HG03159 (cell line): Measurements from ENCODE around the gene BUB1B.

Experiments
- ATAC-seq: cut with Tn5 transposase; IDR thresholded peaks from one replicate; pipeline ENCODE4 v1.9.1; 2021; ENCODE audit warnings: mild to moderate bottlenecking, moderate library complexity; ENCODE audit not compliant: unreplicated experiment

The BUB1B gene

DNA sequence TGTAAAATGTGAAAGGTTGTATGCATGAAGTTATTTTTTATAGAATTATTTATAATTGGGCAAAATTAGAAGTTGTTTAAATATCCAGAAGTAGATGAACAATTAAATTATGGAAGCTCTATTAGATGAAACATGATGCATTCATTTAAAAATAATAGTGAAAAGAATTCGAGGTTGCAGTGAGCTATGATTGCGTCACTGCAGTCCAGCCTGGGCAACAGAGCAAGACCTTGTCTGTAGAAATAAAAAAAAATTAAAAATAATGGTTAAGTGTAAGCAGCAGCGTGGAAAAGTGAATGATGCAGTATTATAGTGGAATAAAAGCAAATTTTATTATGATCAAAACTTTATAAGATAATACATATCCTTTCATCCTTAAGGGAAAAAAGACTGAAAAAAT is 14.3 kb downstream of the BUB1B start:
- no peak for ATAC-seq

DNA sequence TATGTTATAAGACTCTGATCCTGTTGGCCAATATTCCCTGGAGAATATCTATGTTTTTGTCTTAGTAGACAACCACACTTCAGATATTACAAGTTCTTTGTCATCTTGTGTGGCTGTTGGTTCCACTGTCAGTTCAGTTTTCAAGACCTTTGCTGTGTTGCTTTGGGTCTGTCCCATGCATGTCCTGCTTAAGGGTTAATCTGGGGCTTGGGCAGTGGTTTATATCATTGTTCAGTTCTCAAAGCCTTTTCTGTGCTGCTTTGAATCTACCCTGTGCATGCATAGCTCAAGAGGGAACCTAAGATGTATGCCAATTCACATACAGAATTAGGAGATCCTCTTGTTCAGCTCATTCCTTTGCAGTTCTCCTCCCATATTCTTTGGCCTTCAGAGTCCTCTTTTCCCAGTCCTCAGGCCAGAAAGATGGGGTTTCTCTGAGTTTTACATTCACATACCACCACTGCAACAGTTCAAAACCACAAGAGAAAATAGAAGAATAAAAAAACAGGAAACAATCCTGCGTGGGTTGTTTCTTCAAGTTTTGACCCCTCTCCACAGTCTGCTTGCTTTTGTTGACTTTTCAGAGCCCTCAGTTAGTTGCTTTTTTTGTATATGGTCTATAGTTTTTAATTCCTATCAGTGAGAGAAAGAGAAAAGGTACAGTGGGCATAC is 21.6 kb downstream of the BUB1B start:
- ATAC-seq = no peak

DNA sequence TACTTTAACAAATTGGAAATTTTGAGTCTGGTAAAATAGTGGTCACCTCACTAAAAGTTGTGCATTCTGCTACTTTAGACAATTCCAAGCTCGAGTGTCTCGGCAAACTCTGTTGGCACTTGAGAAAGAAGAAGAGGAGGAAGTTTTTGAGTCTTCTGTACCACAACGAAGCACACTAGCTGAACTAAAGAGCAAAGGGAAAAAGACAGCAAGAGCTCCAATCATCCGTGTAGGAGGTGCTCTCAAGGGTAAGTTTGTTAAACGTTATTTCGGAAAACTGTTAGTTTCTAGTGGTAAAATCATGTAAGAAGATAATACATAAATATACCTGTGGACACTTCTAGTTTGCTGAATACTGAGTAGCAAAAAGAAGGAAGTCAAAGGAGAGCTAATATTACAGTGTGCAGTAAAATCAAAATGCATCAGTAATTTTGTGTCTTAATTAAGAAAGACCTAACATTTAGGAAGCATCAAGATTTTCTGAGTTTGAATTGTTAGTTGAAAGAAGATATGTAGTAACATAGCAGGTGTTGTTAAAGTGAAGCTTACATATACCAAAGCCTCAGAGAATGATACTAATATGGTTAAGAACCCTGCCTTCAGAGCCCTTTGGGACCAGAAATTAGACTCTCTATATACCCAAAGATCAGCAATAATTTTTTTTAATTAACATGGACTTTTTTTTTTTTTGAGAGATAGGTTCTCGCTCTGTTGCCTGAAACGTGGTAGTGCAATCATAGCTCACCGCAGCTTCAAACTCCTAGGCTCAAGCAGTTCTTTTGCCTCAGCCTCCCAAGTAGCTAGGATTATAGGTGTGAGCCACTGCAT is 23.0 kb downstream of the BUB1B start:
- ATAC-seq = no peak

DNA sequence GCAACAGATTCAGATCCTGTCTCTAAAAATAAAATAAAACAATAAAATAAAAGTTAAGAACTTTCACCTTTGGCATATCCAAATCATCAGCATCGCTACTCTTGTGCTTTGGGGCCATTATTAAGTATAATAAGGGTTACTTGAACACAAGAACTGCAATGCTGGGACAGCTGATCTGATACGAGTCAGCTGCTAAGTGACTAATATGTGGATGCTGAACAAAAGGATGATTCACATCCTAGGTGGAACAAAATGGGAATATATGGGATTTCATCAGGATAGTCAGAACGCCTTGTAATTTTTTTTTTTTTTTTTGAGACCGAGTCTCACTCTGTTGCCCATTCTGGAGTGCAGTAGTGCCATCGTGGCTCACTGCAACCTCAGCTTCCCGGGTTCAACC is 29.7 kb downstream of the BUB1B start:
- ATAC-seq = no peak

DNA sequence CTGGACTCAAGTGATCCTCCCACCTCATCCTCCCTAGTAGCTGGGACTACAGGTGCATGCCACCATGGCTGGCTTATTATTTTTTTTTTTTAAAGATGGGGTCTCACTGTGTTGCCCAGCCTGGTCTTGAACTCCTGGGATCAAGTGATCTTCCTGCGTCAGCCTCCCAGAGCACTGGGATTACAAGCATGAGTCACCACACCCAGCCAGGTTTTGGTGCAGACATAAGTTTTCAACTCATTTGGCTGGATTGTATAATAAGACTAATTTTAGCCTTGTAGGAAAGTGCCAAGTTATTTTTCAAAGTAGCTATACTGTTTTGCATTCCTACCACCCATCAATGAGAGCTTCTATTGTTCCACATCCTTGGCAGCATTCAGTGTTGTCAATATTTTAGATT is 32.1 kb downstream of the BUB1B start:
- ATAC-seq = no peak

DNA sequence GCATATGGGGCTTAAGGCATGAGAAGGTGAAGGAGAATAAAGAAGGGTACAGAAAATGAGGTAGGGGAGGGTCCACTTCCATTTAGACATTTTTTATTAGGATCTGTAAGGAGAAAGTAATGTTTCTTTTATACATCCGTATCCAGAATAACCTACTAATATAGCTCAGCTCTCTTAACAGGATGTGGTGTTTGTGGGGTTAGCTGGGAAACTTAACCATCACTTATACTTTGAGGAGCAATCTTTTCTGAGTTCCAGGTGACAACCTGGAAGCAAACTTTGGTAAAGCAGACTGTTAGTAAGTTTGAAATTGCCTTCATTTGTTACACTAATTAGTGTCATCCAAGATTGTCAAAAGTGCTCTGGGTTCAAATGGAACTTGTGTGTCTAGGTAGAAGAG is 36.6 kb downstream of the BUB1B start:
- ATAC-seq = no peak

DNA sequence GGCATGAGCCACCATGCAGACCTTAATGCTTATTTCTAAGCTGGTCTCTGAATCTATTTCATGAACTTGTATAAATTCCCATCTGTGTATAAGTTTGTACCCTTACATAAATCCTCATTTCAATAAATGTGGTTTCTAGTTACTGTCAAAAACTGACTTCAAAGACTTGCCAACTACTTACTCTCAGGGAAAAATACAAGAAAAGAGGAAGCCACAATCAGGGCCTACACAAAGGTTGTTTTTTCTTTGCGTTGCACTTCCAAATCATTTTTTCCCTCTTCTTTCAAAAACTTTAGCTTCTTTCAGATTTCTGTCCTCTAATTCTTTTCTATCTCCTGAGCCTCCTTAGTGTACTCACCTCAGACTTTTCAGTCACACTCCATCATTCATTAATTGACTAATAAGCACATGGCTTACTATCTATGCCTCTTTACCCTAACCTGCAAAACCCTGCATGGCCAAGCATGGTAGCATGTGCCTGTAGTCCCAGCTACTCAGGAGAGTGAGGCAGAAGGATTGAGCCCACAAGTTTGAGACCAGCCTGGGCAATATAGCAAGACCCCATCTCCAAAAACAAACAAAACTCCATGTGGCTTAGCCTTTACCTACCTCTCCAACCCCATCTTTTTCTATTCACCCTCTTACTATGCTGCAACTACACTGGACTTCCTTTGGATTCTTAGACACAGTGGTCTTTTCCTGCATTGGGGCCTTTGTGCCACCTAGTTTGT is 37.7 kb downstream of the BUB1B start:
- ATAC-seq = no peak

DNA sequence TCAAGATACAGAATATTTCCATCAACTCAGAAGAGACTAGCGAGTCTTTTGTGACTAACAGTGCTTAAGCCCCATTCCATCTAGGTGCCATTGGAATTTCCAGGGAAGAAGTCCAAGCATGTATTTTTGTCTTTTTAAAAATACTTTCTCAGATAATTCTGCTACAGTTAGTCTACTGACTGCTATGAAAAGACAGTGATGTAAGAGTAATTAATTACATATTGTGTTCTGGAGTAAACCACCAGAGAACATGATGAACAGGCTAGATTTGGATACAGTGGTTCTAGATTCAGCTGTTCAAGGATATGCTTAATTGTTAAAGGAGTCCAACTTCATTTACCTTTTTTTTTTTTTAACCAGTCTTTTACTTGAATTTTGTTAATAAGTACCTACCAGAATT is 43.2 kb downstream of the BUB1B start:
- no peak for ATAC-seq

DNA sequence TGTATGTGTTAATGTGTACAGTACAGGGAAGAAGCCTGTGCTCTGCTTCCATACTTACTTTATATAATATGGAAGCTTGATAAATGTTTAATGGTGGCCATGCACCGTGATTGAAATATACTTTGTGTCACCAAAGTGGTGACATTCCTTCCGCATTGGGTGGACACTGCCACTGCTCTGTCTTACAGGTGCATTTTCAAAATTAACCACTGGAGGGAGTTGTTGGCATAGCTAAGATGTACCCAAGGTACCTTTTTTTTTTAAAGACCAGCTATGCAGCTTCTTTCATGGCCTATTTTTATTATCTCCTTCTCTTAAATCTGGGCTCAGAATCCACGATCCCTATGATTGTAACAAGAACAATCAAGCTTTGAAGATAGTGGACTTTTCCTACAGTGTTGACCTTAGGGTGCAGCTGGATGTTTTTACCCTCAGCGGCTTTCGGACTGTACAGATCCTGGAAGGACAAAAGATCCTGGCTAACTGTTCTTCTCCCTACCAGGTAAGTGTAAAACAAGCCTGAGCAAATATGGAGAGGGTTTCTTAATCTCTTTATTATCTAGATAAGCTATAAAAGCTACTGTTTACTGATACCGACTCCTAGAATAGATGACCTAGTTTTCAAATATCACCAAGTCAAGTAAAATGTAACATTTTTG is 56.4 kb downstream of the BUB1B start:
- ATAC-seq = no peak

DNA sequence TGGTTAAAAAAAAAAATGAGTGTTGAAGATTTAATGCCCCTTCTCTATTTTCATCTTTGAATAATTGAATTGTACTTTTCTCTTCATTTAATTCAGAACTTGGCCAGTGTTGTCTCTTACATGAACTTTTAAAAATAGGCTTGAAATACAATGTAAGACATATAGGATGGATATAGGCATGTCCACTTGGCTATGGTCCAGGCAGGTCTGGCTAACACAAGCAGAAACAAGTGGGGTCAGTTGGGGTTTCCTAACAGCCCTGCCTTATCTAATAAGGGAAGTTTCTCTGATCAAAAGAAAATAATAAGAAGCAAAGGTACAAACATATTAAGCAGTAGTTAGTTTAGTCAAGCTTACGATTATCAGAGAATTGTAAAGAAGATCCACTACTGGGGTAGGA is 58.9 kb downstream of the BUB1B start:
- ATAC-seq = no peak

DNA sequence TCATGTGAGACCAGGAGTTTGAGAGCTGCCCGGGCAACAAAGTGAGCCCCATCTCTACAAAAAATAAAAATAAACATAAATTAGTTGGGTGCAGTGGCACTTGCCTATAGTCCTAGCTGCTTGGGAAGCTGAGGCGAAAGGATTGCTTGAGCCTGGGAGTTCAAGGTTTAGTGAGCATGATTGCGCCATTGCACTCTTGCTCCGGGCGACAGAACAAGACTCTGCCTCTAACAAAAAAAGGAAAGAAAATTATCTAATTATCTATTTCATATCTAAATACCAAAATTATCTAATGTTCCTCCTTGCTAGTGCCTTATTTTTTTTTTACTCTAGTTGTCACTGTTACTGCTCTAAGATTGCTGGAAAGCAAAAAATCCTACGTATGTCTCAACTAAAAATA is 61.3 kb downstream of the BUB1B start:
- ATAC-seq = no peak

DNA sequence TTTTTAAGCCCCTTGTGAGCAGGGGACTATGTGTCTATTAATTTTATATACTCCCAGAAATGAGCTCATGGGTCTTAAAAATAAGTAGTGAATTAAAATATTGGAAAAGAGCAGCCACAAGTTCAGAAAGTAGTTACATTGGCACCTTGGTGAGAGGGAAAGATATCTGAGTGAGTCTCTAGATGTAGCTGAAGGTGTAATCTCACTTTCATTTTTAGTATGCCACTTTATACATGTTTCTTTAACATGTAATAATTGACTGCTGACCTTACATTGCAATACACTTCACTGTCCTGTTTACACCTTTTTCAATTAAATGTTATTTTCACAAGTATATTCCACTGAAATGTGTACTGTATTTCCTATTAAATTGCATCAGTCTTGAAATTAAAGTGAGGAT is 65.9 kb downstream of the BUB1B start:
- no peak for ATAC-seq

DNA sequence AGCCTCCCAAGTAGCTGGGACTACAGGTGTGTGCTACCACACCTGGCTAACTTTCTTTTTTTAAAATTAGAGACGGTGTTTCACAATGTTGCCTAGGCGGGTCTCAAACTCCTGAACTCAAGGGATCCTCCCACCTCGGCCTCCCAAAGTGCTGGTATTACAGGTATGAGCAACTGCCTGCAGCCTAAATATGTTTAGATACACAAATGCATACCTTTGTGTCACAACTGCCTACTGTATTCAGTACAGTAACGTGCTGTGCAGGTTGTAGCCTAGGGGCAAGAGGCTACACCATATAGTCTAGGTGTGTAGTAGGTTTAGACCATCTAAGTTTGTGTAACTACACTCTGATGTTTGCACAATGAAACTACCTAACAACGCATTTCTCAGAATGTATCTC is 68.4 kb downstream of the BUB1B start:
- ATAC-seq = no peak

DNA sequence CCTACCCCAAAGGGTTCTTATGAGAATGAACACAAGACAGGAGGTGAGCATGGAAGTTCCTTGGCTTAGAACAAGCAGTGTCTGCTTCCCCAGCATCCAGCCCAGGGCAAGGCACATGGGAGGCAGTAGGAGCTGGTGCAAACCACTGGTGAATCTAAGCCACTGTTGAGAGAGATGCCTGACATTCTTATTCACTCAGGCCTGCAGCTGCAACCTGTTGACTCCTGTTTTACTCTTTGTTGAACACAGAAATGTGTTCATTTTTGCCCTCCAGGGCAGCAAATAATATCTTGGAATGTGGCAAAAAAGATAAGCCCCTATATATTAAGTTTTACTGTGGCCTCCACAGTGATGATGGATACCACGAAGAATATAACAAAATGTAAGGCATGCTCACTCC is 69.1 kb downstream of the BUB1B start:
- ATAC-seq = no peak

DNA sequence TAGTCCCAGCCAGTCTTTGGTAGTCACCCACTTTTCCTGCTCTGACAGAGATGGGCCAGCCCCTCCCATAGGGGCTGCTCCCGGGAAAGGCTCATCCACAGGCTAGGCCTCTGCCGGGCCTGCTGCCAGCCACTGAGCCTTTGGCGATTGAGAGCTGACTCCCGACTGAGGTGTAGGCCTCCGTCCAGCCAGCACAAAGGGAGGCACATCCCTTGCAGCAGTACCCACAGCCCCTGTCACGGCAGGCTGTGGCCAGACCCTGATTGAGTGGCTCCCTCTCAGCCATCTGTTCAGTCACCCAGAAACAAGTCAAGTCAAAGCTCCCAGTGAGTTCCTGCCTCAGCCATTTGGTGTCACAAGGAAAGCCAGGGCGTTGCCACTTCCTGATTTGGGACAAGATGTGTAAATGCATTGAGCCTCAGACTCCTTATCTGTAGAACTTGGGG is 71.8 kb downstream of the BUB1B start:
- ATAC-seq = no peak

DNA sequence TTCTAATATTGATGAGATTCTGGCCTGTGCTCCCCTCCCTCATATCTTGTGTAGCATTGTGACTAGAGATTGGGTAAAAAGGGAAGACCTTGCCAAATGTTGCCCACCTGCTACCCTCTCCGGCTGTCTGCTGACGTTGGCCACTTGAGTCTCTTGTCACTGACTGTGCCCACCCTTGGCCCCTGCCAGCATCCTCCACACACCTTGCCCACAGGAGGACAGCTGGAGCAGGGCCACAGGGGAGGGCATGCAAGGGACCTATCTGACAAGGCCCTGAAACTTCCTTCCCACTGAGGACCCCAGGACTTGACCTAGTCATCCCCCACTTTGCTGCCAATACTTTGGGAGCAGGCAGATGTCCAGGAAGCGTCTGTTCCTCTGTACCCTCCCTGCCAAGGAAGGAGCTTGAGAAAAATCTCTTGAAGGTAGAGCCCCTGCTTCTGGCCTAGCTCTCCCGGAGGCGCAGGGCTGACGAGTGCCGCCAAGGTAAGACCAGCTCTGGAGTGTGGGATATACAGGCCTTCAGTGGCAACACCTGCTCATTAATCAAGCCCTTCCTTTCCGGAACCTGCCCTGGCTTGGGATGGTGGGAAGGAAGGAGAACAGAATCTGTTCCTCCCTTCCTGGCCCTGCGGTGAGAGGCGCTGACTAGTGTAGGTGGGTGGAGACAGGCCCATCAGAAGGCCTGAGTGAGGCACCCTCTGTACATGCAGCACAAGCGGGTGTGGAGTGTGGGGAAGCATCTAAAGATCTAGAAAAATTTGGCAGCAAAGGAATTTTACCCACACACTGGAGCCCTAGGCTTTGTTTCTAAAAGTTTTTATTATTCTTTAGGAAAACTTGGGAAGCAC is 73.1 kb downstream of the BUB1B start:
- no peak for ATAC-seq

DNA sequence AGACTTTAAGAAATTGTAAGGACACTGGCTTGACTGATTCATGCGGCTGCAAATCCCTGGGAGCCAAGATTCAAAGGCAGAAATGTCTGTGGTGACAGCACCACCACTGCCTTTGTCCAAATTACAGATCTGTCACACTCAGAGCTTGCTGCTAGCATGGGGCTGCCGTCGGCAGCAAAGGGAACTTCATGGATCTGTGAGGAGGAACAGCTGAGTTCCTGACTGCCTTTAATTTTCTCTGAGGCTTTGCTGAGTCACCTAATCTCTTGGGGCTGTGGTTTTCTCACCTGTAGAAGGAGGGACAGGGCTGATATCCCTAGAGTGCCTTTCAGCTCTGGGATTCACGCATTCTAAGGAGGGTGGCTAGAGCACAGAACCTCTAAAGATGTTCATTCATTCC is 73.9 kb downstream of the BUB1B start:
- ATAC-seq = no peak

DNA sequence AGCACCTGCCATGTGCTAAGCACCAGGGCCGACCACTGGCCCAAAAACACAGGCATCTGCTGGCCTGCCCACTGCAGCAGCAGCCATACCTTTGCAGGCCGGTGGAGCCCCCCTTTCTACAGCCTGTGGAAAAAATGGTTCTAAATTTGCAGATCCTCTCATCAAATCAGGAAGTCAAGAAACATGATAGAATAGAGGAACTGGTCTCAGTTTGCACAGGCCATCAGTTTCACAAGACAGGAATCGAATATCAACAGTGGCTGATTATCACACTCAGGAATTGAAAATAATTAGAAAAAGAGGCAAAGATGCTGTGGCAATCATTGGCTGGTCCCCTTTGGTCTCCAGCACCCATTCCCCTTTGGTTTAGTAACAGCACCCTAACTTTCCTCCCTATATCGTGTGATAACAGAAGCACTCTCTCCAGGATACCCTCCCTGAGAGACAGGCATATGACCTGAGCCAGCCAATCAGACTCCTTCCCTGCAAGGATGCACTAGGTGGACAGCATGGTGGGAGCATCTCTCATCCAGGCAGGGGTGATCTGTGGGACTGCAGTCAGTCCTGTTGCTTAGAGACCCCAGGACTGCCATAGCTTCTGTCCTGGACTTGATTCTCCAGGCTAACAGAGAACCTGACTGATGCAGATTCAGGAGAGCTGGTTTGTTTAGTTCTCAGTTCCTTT is 74.5 kb downstream of the BUB1B start:
- no peak for ATAC-seq

DNA sequence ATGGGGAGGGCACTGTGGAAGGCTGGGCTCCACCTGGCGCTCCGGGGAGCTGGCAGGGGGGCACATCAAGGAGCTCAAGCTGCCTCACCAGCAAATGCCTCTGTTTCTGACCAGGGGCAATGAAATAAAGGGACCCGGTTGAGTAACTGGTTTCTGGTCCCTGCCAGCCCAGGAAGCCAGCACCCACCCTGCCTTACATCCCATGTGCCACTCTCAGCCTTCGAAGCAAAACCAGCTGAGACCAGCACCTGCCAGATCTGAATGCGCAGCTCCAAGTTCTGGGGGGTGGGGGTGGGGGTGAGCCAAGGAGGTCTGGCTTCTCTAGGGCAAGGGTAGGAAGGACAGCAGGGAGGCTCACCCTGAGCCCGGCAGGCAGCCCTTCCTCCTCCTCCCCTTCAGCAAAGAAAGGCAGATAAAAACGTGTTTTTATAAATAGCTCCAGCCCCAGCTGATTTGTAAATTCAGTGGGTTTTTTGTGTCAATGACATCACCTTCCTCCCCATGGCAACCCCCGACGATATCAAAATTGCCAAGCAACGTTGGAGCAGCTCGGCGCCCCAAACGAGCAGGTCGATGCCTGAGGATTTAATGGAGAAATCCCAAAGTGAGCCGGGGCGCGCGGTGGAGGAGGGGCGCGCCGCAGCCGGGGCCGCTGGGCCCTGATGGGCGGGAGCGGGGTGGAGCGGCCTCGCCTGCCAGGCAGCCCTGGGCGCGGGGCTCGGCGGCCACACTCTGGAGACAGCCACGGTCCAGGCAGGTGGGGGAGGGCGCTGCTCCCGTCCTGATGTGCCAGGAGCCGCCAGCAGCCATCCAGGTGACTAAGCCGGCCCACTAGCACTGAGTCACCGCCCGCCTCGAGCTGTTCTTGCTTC is 77.9 kb downstream of the BUB1B start, which contains the start of gene PAK6:
PAK6 (plus strand) TSS at position 532 of the 872 bp plus-strand sequence. CDS start 25,723 bp downstream, outside the sequence.
- ATAC-seq = no peak
